T-helper 17 cell (primary cell): Measurements from ENCODE around the gene CUBN. TPM values are rescaled to one million over a fixed set of nuclear protein-coding genes. Genes with fewer than 3 reads are reported as not detected.

Experiments
- ATAC-seq: fragments of 150-1000 bp; cut with Tn5 transposase; 2 replicates; pipeline ENCODE4 v1.10.0; 2021; ENCODE audit warnings: mild to moderate bottlenecking, moderate library complexity
- DNase-seq, 3 donors: peaks; one replicate each; pipeline versions ENCODE4 v3.0.0 to v3.0.0-alpha.2; 2020 to 2021
- H3K9me3 ChIP-seq: one replicate; pipeline ENCODE4 v1.7.0; 2013; ENCODE audit warnings: low read length, mild to moderate bottlenecking; ENCODE audit not compliant: control insufficient read depth, poor library complexity, severe bottlenecking
- H3K27ac Mint-ChIP-seq: one replicate; pipeline ENCODE4 v1.8.0; 2022; ENCODE audit warnings: mild to moderate bottlenecking, moderate library complexity, mixed read lengths
- H3K27me3 Mint-ChIP-seq: one replicate; pipeline ENCODE4 v1.8.0; 2022; ENCODE audit warnings: mixed read lengths
- H3K36me3 Mint-ChIP-seq: one replicate; pipeline ENCODE4 v1.8.0; 2022; ENCODE audit warnings: low read depth, mixed read lengths
- H3K4me1 Mint-ChIP-seq: one replicate; pipeline ENCODE4 v1.8.0; 2022; ENCODE audit warnings: mild to moderate bottlenecking, mixed read lengths
- H3K4me3 Mint-ChIP-seq: one replicate; pipeline ENCODE4 v1.8.0; 2022; ENCODE audit warnings: mild to moderate bottlenecking, moderate library complexity, mixed read lengths
- total RNA-seq, 4 donors: library from RNA in 2 of 4; stranded (reverse) in 2 of 4; gene quantifications; one replicate each; pipeline ENCODE4 v1.2.3 and lab custom pipeline; 2022 to 2026

The CUBN gene
- total RNA-seq, 2 donors from 2014 or later, result 3.1 to 5.3 TPM

GRCh38 chr10:16822027-16822426 is 307.6 kb downstream of the CUBN start:
- no peaks in the 10 kb centered on the region for H3K9me3 ChIP-seq
- H3K4me3 Mint-ChIP-seq, result no peak overlapping the region
- DNase-seq, result no peak
- no peak for ATAC-seq
- H3K27me3 Mint-ChIP-seq, result no peaks in the 10 kb centered on the region
- no peaks in the 10 kb centered on the region for H3K36me3 Mint-ChIP-seq
- H3K27ac Mint-ChIP-seq, result no peak overlapping the region
- H3K4me1 Mint-ChIP-seq, result peaks cover 7% of the 10 kb centered on the region

GRCh38 chr10:16820421-16820820 is 309.2 kb downstream of the CUBN start:
- ATAC-seq (no peak), DNase-seq (no peak)

DNA sequence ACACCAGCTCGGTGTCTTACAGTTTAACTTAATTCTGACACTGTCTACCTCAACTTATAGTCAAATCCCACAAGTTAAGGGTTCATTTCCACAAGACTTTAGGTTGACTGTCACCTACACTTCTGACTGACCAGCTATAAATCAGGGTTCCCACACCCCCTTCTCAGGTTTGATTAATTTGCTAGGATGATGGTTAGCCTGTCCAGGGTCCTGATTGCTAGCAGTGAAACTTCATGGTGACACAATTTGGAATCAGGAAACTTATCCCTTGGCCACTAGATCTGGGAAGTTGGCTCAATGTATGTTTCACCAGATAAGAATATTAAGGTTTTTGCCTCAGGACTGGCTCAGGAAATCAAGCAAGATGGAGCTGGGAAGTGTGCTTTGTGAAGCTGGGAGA is 309.6 kb downstream of the CUBN start:
- Mint-ChIP-seq H3K4me1 (peaks cover 22% of the 10 kb centered on the region), H3K27me3 (no peaks in the 10 kb centered on the region), H3K36me3 (peaks cover 6% of the 10 kb centered on the region), H3K27ac (peak overlapping the region; percentile 19), H3K4me3 (no peak overlapping the region)
- DNase-seq, result no peak
- ATAC-seq, result no peak
- H3K9me3 ChIP-seq, result no peaks in the 10 kb centered on the region

More at GRCh38 chr10:16820421-16820820, 309.2 kb downstream of the CUBN start:
- no peak overlapping the region for H3K4me3 Mint-ChIP-seq
- peak overlapping the region; percentile 19 for H3K27ac Mint-ChIP-seq
- peaks cover 18% of the 10 kb centered on the region for H3K4me1 Mint-ChIP-seq
- H3K36me3 Mint-ChIP-seq, result peaks cover 4% of the 10 kb centered on the region
- no peaks in the 10 kb centered on the region for H3K9me3 ChIP-seq
- no peaks in the 10 kb centered on the region for H3K27me3 Mint-ChIP-seq

DNA sequence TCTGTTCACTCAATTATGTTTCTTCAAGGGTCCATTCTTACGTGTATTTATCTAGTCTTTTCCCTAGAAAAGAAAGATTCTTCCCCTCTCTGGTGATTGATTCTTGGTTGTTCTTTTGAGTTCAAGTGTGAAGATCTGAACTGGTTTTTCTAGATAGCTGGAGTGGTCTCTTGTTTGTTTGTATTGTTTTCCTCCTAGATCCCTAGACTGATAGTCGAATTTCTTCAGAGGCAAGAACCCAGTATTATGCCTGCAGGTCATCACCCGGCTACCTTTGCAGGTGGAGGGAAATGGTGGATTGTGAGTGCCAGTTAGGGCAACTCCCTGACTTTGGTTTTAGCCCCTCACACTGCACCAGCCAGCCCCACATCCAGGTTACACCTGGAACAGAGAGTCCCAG is 310.2 kb downstream of the CUBN start:
- Mint-ChIP-seq H3K27me3 (no peaks in the 10 kb centered on the region), H3K4me3 (peak overlapping the region; percentile 47), H3K4me1 (peaks cover 25% of the 10 kb centered on the region), H3K27ac (peak overlapping the region; percentile 19), H3K36me3 (peaks cover 6% of the 10 kb centered on the region)
- ATAC-seq (no peak), DNase-seq (no peak)
- H3K9me3 ChIP-seq, result no peaks in the 10 kb centered on the region

- ATAC-seq (no peak), DNase-seq (no peak)
- Mint-ChIP-seq H3K27ac (no peak overlapping the region), H3K4me3 (peak overlapping the region; percentile 47), H3K4me1 (peaks cover 25% of the 10 kb centered on the region), H3K36me3 (peaks cover 6% of the 10 kb centered on the region), H3K27me3 (no peaks in the 10 kb centered on the region)
- no peaks in the 10 kb centered on the region for H3K9me3 ChIP-seq
These were observed 310.6 kb downstream of the CUBN start for GRCh38 chr10:16819026-16819425.

GRCh38 chr10:16817125-16818019 is 312.2 kb downstream of the CUBN start, which contains the start of gene RSU1:
Gene RSU1, minus strand, starts transcription at chr10:16817424. Its CDS starts 343 bp downstream, at chr10:16817081.
- DNase-seq (peak; percentile 99), ATAC-seq (peak; percentile 98)
- Mint-ChIP-seq H3K27me3 (no peaks in the 10 kb centered on the region), H3K36me3 (peaks cover 6% of the 10 kb centered on the region), H3K4me3 (peak within 1 kb of the TSS; percentile 93), H3K27ac (peak within 1 kb of the TSS; percentile 90), H3K4me1 (peaks cover 27% of the 10 kb centered on the region)
- no peaks in the 10 kb centered on the region for H3K9me3 ChIP-seq

DNA sequence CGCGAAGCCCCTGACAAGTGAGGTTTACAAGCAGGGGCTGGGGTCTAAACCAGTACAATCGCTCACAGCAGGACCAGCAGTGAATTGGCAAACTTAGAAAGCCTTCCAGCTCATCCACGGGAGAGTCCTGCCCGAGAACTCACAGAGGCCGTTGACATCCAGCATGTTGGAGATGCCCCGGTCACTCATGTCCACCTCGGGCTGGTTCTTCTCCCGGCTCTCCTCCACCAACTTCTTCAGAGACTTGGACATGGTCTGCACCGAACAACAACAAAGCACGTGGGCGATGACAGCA is 312.8 kb downstream of the CUBN start:
- H3K27ac Mint-ChIP-seq, result peak overlapping the region; percentile 90
- DNase-seq (no peak), ATAC-seq (no peak)
- peaks cover 29% of the 10 kb centered on the region for H3K4me1 Mint-ChIP-seq
- H3K4me3 Mint-ChIP-seq, result peak overlapping the region; percentile 93
- no peaks in the 10 kb centered on the region for H3K9me3 ChIP-seq
- no peaks in the 10 kb centered on the region for H3K27me3 Mint-ChIP-seq
- H3K36me3 Mint-ChIP-seq, result peaks cover 6% of the 10 kb centered on the region

DNA sequence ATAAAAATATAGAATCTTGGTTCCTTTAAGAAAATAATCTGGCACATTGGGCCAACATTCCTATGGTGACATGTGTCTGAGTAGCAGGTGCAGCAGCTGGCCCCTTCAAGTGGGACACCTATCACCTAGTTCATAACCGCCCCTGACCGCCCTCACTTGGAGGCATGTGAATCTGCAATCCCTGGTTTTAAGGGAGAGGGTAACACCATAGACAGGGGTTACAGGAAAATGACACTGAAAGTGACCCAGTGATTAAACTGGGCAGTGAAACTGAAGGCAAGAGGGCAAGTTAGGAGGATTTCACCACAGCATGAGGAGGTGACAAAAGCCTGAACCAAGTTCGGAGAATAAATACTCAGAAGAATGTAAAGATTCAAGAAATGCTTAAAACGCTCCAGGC is 313.4 kb downstream of the CUBN start:
- no peak for DNase-seq
- peak overlapping the region; percentile 93 for H3K4me3 Mint-ChIP-seq
- no peak overlapping the region for H3K27ac Mint-ChIP-seq
- H3K36me3 Mint-ChIP-seq, result peaks cover 6% of the 10 kb centered on the region
- H3K4me1 Mint-ChIP-seq, result peaks cover 31% of the 10 kb centered on the region
- no peak for ATAC-seq
- no peaks in the 10 kb centered on the region for H3K27me3 Mint-ChIP-seq
- H3K9me3 ChIP-seq, result no peaks in the 10 kb centered on the region

DNA sequence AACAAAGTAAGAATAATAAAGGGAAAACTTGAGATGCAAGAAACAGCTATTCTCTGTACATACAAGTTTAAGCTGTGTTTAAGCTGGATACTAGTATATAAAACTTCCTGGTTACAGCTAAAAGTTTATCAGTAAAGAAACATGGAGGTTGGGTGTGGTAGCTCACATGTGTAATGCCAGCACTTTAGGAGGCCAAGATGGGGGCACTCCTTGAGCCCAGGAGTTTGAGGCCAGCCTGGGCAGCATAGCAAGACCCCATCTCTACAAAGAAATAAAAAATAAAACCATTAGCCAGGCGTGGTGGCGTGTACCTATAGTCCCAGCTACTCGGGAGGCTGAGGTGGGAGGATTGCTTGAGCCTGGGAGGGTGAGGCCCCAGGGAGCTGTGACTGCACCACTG is 315.6 kb downstream of the CUBN start:
- H3K9me3 ChIP-seq, result no peaks in the 10 kb centered on the region
- DNase-seq, result no peak
- no peak for ATAC-seq
- Mint-ChIP-seq H3K27ac (peak overlapping the region; percentile 47), H3K27me3 (no peaks in the 10 kb centered on the region), H3K4me1 (peaks cover 31% of the 10 kb centered on the region), H3K36me3 (peaks cover 6% of the 10 kb centered on the region), H3K4me3 (no peak overlapping the region)

DNA sequence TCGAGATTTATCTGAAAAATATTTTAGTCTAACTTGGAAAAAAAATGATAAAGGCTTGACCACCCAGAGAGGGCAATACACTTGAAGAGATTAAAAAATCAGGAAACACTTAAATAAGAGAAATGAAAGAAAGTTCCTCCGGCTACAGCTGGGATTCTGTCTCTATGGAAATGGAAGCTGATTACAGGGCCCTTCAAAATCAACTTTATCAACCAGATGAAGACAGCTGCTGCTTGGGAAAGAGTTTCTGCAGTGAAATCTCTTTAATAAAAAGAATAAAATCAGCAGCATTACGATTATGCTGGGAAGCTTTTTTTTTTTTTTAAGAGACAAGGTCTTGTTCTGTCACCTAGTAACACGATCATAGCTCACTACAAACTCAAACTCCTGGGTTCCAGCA is 316.9 kb downstream of the CUBN start:
- H3K27me3 Mint-ChIP-seq, result no peaks in the 10 kb centered on the region
- H3K36me3 Mint-ChIP-seq, result peaks cover 6% of the 10 kb centered on the region
- peak overlapping the region; percentile 16 for H3K27ac Mint-ChIP-seq
- ATAC-seq, result no peak
- H3K9me3 ChIP-seq, result no peaks in the 10 kb centered on the region
- DNase-seq, result no peak
- peak overlapping the region; percentile 31 for H3K4me3 Mint-ChIP-seq
- H3K4me1 Mint-ChIP-seq, result peaks cover 26% of the 10 kb centered on the region

DNA sequence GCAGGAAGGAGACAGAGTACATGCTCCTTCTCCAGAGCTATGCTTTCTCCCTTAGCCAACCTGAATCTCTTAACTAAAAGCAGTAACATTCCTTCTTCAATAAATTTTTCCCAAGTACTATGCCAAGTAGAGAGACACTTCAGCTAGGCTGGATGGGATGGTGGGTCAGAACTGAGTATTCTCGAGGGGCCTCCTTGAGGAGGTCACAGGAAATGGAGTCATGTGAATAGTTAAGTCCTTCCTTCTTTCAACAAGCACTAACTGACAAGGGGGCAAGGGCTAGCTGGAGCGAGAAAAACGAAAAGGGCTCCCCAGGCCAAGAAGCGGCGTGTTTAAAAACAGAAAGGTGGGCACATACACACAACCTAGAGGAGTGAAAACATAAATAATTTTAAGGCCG is 317.8 kb downstream of the CUBN start:
- peak overlapping the region; percentile 8 for H3K27ac Mint-ChIP-seq
- peaks cover 22% of the 10 kb centered on the region for H3K4me1 Mint-ChIP-seq
- H3K36me3 Mint-ChIP-seq, result peaks cover 6% of the 10 kb centered on the region
- H3K27me3 Mint-ChIP-seq, result no peaks in the 10 kb centered on the region
- H3K9me3 ChIP-seq, result no peaks in the 10 kb centered on the region
- no peak for DNase-seq
- ATAC-seq, result no peak
- no peak overlapping the region for H3K4me3 Mint-ChIP-seq

DNA sequence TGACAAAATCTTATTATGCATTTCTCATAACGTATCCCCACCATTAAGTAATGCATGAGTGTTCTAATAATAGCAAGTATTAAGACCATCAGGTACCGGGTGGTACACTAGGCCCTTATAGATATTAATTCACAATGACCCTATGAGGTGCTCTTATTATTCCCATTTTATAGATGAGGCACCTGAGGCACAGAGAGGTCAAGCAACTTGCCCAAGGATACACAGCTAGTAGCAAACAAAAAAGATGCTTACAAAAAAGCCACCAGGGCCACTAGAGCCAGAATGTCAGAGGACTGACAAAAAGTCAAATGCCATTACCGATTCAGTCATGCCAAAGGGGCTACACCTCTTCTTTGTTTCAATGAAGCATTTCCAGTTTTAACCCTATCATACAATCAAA is 318.3 kb downstream of the CUBN start:
- Mint-ChIP-seq H3K4me3 (no peak overlapping the region), H3K4me1 (peaks cover 20% of the 10 kb centered on the region), H3K36me3 (peaks cover 6% of the 10 kb centered on the region), H3K27me3 (no peaks in the 10 kb centered on the region), H3K27ac (peak overlapping the region; percentile 8)
- ATAC-seq (no peak), DNase-seq (no peak)
- H3K9me3 ChIP-seq, result no peaks in the 10 kb centered on the region

DNA sequence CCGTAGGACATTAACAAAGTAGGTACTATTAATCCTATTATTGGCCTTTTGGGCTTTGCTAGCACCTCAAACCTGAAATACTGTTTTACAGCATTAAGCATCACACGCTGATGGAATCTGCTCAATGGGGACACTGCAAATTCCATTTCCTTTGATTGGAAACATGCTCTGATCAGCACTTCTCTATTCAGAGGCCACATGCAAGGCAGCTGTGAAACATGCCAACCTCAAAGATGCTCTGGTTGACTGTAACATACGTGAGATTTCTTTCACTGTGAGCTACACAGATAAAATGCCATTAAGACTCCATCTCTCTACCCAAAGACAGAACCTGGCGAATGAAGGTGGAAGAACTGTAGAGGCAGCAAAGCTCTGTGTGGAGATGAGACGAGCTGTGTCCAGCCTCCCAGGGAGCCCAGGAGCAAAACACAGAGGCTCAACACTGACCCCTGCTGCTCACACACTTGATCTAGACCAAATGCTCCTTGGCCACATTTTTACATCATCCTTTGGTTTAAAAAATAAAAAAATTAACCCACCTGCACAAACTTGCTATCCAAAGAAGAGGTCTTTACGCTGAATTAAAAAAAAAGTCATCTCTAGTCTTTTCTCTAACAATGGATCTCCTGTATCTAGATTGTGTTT is 320.4 kb downstream of the CUBN start:
- Mint-ChIP-seq H3K36me3 (no peaks in the 10 kb centered on the region), H3K4me3 (no peak overlapping the region), H3K27me3 (no peaks in the 10 kb centered on the region), H3K27ac (peak overlapping the region; percentile 24), H3K4me1 (peaks cover 9% of the 10 kb centered on the region)
- DNase-seq, result peak in 2 of 3 donors; percentile 29 to 41
- peak; percentile 80 for ATAC-seq
- H3K9me3 ChIP-seq, result no peaks in the 10 kb centered on the region
